ENCODE data around the gene CDADC1.
"Not testable (repeated sequence)": the region's sequence is repeated elsewhere in the genome, so short reads cannot be mapped to it uniquely, and the experiment has no call there.

The CDADC1 gene

GRCh38 chr13:49315756-49316482 lies 68.2 kb downstream of the CDADC1 start:
- Histone ChIP-seq H3K4me3 (ENCODE audit: extremely low read depth, insufficient read depth, low read length, poor library complexity, severe bottlenecking) (no peak overlapping the region), H3K27ac (ENCODE audit: low read depth, low read length, severe bottlenecking) (no peak overlapping the region), H3K36me3 (ENCODE audit: control insufficient read depth, insufficient read depth, low read length) (peaks cover 5% of the 10 kb centered on the region), H3K4me1 (ENCODE audit: control insufficient read depth, insufficient read depth, low read length, poor library complexity, severe bottlenecking) (peaks cover 21% of the 10 kb centered on the region), H3K9me3 (ENCODE audit: control insufficient read depth, low read length) (no peaks in the 10 kb centered on the region)
- 96 to 100% methylated on average over 1 to 4 of the region's 5 CpGs for WGBS, 2 experiments (ENCODE audit: insufficient coverage in 2 of 2)

GRCh38 chr13:49319551-49319950 lies 71.8 kb downstream of the CDADC1 start:
- peaks cover 10% of the 10 kb centered on the region for H3K4me1 ChIP-seq (ENCODE audit: control insufficient read depth, insufficient read depth, low read length, poor library complexity, severe bottlenecking)
- H3K4me3 ChIP-seq (ENCODE audit: extremely low read depth, insufficient read depth, low read length, poor library complexity, severe bottlenecking) = no peak overlapping the region
- H3K9me3 ChIP-seq (ENCODE audit: control insufficient read depth, low read length) = no peaks in the 10 kb centered on the region
- peaks cover 2% of the 10 kb centered on the region for H3K36me3 ChIP-seq (ENCODE audit: control insufficient read depth, insufficient read depth, low read length)
- no peak overlapping the region for H3K27ac ChIP-seq (ENCODE audit: low read depth, low read length, severe bottlenecking)

- WGBS, 2 experiments (ENCODE audit: insufficient coverage in 2 of 2) = 100% methylated on average over 1 of the region's 2 CpGs; no CpG with 5 or more reads in 1 of the 2 experiments
- no peak overlapping the region for H3K4me3 ChIP-seq (ENCODE audit: extremely low read depth, insufficient read depth, low read length, poor library complexity, severe bottlenecking)
- H3K27ac ChIP-seq (ENCODE audit: low read depth, low read length, severe bottlenecking) = no peak overlapping the region
Measured at GRCh38 chr13:49319951-49320350, 72.2 kb downstream of the CDADC1 start.

GRCh38 chr13:49320975-49321374 lies 73.2 kb downstream of the CDADC1 start:
- no peak overlapping the region for H3K4me3 ChIP-seq (ENCODE audit: extremely low read depth, insufficient read depth, low read length, poor library complexity, severe bottlenecking)
- peaks cover 8% of the 10 kb centered on the region for H3K4me1 ChIP-seq (ENCODE audit: control insufficient read depth, insufficient read depth, low read length, poor library complexity, severe bottlenecking)
- peaks cover 5% of the 10 kb centered on the region for H3K36me3 ChIP-seq (ENCODE audit: control insufficient read depth, insufficient read depth, low read length)
- no peaks in the 10 kb centered on the region for H3K9me3 ChIP-seq (ENCODE audit: control insufficient read depth, low read length)
- H3K27ac ChIP-seq (ENCODE audit: low read depth, low read length, severe bottlenecking) = no peak overlapping the region
- 100% methylated on average over 1 of the region's 2 CpGs; no CpG with 5 or more reads in 1 of the 2 experiments for WGBS, 2 experiments (ENCODE audit: insufficient coverage in 2 of 2)

More at GRCh38 chr13:49319951-49320350, 72.2 kb downstream of the CDADC1 start:
- H3K4me1 ChIP-seq (ENCODE audit: control insufficient read depth, insufficient read depth, low read length, poor library complexity, severe bottlenecking) = peaks cover 8% of the 10 kb centered on the region
- peaks cover 2% of the 10 kb centered on the region for H3K36me3 ChIP-seq (ENCODE audit: control insufficient read depth, insufficient read depth, low read length)
- no peaks in the 10 kb centered on the region for H3K9me3 ChIP-seq (ENCODE audit: control insufficient read depth, low read length)

- Histone ChIP-seq H3K9me3 (ENCODE audit: control insufficient read depth, low read length) (no peaks in the 10 kb centered on the region), H3K27ac (ENCODE audit: low read depth, low read length, severe bottlenecking) (no peak overlapping the region), H3K4me3 (ENCODE audit: extremely low read depth, insufficient read depth, low read length, poor library complexity, severe bottlenecking) (no peak overlapping the region), H3K4me1 (ENCODE audit: control insufficient read depth, insufficient read depth, low read length, poor library complexity, severe bottlenecking) (peaks cover 8% of the 10 kb centered on the region), H3K36me3 (ENCODE audit: control insufficient read depth, insufficient read depth, low read length) (peaks cover 9% of the 10 kb centered on the region)
- 100% methylated on average over 2 of the region's 2 CpGs; no CpG with 5 or more reads in 1 of the 2 experiments for WGBS, 2 experiments (ENCODE audit: insufficient coverage in 2 of 2)
Measured at GRCh38 chr13:49322702-49323101, 75.0 kb downstream of the CDADC1 start.

GRCh38 chr13:49323344-49323743 lies 75.6 kb downstream of the CDADC1 start:
- Histone ChIP-seq H3K36me3 (ENCODE audit: control insufficient read depth, insufficient read depth, low read length) (peaks cover 9% of the 10 kb centered on the region), H3K27ac (ENCODE audit: low read depth, low read length, severe bottlenecking) (no peak overlapping the region), H3K9me3 (ENCODE audit: control insufficient read depth, low read length) (no peaks in the 10 kb centered on the region), H3K4me1 (ENCODE audit: control insufficient read depth, insufficient read depth, low read length, poor library complexity, severe bottlenecking) (peaks cover 8% of the 10 kb centered on the region), H3K4me3 (ENCODE audit: extremely low read depth, insufficient read depth, low read length, poor library complexity, severe bottlenecking) (no peak overlapping the region)
- 83 to 96% methylated on average over 2 to 6 of the region's 7 CpGs for WGBS, 2 experiments (ENCODE audit: insufficient coverage in 2 of 2)

- Histone ChIP-seq H3K4me3 (ENCODE audit: extremely low read depth, insufficient read depth, low read length, poor library complexity, severe bottlenecking) (no peak overlapping the region), H3K9me3 (ENCODE audit: control insufficient read depth, low read length) (no peaks in the 10 kb centered on the region), H3K27ac (ENCODE audit: low read depth, low read length, severe bottlenecking) (no peak overlapping the region), H3K4me1 (ENCODE audit: control insufficient read depth, insufficient read depth, low read length, poor library complexity, severe bottlenecking) (peaks cover 4% of the 10 kb centered on the region), H3K36me3 (ENCODE audit: control insufficient read depth, insufficient read depth, low read length) (peaks cover 10% of the 10 kb centered on the region)
- WGBS, 2 experiments (ENCODE audit: insufficient coverage in 2 of 2) = 95 to 96% methylated on average over 3 to 4 of the region's 7 CpGs
Measured at GRCh38 chr13:49326222-49326917, 78.6 kb downstream of the CDADC1 start.

- not testable (repeated sequence) for H3K27ac ChIP-seq (ENCODE audit: low read depth, low read length, severe bottlenecking); H3K4me3 ChIP-seq (ENCODE audit: extremely low read depth, insufficient read depth, low read length, poor library complexity, severe bottlenecking); H3K4me1 ChIP-seq (ENCODE audit: control insufficient read depth, insufficient read depth, low read length, poor library complexity, severe bottlenecking); H3K9me3 ChIP-seq (ENCODE audit: control insufficient read depth, low read length)
- peaks cover 12% of the 10 kb centered on the region for H3K36me3 ChIP-seq (ENCODE audit: control insufficient read depth, insufficient read depth, low read length)
- 94% methylated on average over 2 to 3 of the region's 3 CpGs for whole genome bisulfite sequencing, 2 experiments (ENCODE audit: insufficient coverage in 2 of 2)
Measured at GRCh38 chr13:49327145-49327544, 79.4 kb downstream of the CDADC1 start.

GRCh38 chr13:49329831-49330545 lies 82.3 kb downstream of the CDADC1 start:
- WGBS, 2 experiments (ENCODE audit: insufficient coverage in 2 of 2) = 84 to 91% methylated on average over 7 of the region's 8 CpGs
- Histone ChIP-seq H3K9me3 (ENCODE audit: control insufficient read depth, low read length) (no peaks in the 10 kb centered on the region), H3K4me1 (ENCODE audit: control insufficient read depth, insufficient read depth, low read length, poor library complexity, severe bottlenecking) (peaks cover 4% of the 10 kb centered on the region), H3K4me3 (ENCODE audit: extremely low read depth, insufficient read depth, low read length, poor library complexity, severe bottlenecking) (no peak overlapping the region), H3K36me3 (ENCODE audit: control insufficient read depth, insufficient read depth, low read length) (peaks cover 10% of the 10 kb centered on the region), H3K27ac (ENCODE audit: low read depth, low read length, severe bottlenecking) (no peak overlapping the region)

- Histone ChIP-seq H3K27ac (ENCODE audit: low read depth, low read length, severe bottlenecking) (no peak overlapping the region), H3K4me3 (ENCODE audit: extremely low read depth, insufficient read depth, low read length, poor library complexity, severe bottlenecking) (no peak overlapping the region), H3K4me1 (ENCODE audit: control insufficient read depth, insufficient read depth, low read length, poor library complexity, severe bottlenecking) (peaks cover 5% of the 10 kb centered on the region), H3K36me3 (ENCODE audit: control insufficient read depth, insufficient read depth, low read length) (peaks cover 10% of the 10 kb centered on the region), H3K9me3 (ENCODE audit: control insufficient read depth, low read length) (no peaks in the 10 kb centered on the region)
- WGBS, 2 experiments (ENCODE audit: insufficient coverage in 2 of 2) = no CpG with 5 or more reads among the region's 1 CpG
Measured at GRCh38 chr13:49330546-49330864, 82.8 kb downstream of the CDADC1 start.
